ENCODE data around the gene OMP. TPM values are rescaled to one million over a fixed set of nuclear protein-coding genes. Genes with fewer than 3 reads are reported as not detected.
A peak's percentile ranks its signal among the peaks of the same experiment; 100 is the strongest.

OMP gene, protein sequence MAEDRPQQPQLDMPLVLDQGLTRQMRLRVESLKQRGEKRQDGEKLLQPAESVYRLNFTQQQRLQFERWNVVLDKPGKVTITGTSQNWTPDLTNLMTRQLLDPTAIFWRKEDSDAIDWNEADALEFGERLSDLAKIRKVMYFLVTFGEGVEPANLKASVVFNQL
- total RNA-seq (under 1 TPM in 2 of 6 donors, not detected in 4; 0.69 to 0.78 TPM), polyA plus RNA-seq (under 1 TPM in 1 of 2 donors, not detected in 1; 0.61 TPM)

DNA sequence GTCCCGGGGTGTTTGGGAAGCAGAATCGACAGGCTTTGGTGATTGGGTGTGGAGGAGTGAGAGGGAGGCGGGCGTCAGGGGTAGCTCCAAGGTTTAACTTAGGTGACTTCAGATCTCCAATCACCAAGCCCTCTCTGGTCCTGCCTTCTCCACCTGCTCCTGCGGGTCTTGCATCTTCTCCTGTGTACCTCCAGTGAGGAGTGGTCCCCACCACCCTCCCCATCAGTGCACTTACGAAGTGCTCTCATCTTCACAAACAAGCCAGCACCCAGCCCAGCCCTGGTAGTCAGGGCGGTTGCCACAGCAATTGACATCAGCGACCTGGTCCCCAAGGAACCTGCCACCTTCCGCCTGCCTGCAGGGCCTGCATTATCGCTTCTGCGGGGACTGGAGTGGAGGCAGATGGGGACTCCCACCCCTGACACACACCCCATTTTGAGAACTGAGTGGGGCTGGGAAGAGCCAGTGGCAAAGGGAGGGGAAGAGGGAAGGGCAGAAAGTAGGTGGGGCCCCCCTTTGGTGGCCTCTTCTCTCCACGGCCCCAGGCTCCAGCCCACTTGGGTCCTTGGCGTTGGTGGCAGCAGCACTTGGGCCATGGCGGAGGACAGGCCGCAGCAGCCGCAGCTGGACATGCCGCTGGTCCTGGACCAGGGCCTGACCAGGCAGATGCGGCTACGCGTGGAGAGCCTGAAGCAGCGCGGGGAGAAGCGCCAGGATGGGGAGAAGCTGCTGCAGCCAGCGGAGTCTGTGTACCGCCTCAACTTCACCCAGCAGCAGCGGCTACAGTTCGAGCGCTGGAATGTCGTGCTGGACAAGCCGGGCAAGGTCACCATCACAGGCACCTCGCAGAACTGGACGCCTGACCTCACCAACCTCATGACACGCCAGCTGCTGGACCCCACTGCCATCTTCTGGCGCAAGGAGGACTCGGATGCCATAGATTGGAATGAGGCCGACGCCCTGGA is at the start of gene OMP:
Gene OMP, plus strand, starts transcription at position 595 of the 965 bp plus-strand sequence. Its CDS starts 0 bp downstream, at position 595.
- Histone ChIP-seq H3K4me3 (no peak within 1 kb of the TSS), H3K9me3 (no peaks in the 10 kb centered on the region), H3K4me1 (peaks cover 0 to 17% (median 0%) of the 10 kb centered on the region in 3 donors), H3K36me3 (no peaks in the 10 kb centered on the region), H3K27ac (no peak within 1 kb of the TSS), H3K27me3 (no peaks in the 10 kb centered on the region)
- intact Hi-C loops (cut with DNase I): no loop called here
- no peak for ATAC-seq
- DNase-seq: peak in 3 of 6 donors; percentile 21 to 56 (median 51)
- TF ChIP-seq, protein P1, sequence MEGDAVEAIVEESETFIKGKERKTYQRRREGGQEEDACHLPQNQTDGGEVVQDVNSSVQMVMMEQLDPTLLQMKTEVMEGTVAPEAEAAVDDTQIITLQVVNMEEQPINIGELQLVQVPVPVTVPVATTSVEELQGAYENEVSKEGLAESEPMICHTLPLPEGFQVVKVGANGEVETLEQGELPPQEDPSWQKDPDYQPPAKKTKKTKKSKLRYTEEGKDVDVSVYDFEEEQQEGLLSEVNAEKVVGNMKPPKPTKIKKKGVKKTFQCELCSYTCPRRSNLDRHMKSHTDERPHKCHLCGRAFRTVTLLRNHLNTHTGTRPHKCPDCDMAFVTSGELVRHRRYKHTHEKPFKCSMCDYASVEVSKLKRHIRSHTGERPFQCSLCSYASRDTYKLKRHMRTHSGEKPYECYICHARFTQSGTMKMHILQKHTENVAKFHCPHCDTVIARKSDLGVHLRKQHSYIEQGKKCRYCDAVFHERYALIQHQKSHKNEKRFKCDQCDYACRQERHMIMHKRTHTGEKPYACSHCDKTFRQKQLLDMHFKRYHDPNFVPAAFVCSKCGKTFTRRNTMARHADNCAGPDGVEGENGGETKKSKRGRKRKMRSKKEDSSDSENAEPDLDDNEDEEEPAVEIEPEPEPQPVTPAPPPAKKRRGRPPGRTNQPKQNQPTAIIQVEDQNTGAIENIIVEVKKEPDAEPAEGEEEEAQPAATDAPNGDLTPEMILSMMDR (IDR thresholded peaks at IDR 0.05): no peak
- WGBS, 2 donors: 90 to 92% methylated on average over 37 of the region's 37 CpGs
- FAIRE-seq: no peak

DNA sequence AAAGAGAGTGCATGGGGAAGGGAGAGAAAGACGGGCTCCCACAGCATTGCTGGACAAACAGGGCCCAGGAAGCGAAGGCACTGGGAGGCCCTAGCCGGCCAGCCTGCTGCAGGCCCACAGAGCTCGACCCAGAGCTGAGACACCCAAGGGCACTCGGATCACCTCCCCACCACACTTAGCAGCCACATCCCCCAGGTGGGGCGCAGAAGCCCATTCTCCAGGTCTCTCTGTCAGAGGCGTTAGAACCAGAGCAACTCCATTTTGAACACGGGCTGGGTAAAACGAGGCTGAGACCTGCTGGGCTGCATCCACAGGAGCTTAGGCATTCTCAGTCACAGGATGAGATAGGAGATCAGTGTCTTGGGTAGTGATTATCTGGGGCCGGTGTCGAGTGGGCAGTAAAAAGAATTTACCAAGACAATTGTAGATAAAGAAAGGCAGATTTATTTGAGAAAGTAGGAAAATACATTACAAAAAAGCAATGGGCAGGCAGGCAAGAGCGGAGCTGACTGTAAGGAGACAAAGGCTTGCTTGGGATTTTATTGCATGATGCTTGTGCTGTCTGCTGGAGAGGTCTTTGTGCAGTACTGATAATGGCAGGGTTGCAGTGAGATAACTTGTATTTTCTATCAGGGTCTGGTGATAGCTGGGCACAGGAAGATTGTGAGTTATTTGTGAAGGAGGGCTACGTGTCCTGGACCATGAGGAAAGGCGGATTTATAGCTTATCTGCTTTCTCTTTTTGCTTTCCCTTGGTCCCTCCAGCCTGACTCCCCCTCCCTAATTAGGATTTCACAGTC is 49.2 kb upstream of the OMP start:
- no peak overlapping the region for H3K4me3 ChIP-seq
- no peaks in the 10 kb centered on the region for H3K9me3 ChIP-seq
- 88 to 92% methylated on average over 14 of the region's 14 CpGs for WGBS, 2 donors
- no peak for ATAC-seq
- intact Hi-C loops (cut with DNase I): loop anchor here in 2 of 3 donors (5.0 kb wide), 2 partner anchors 34 to 39 kb away; no protein-coding TSS in a partner anchor
- TF ChIP-seq, protein P1 (IDR thresholded peaks at IDR 0.05): no peak
- no peak overlapping the region for H3K27ac ChIP-seq
- H3K27me3 ChIP-seq: no peaks in the 10 kb centered on the region
- no peaks in the 10 kb centered on the region for H3K36me3 ChIP-seq
- no peaks in the 10 kb centered on the region for H3K4me1 ChIP-seq
- FAIRE-seq: no peak
- DNase-seq: no peak

DNA sequence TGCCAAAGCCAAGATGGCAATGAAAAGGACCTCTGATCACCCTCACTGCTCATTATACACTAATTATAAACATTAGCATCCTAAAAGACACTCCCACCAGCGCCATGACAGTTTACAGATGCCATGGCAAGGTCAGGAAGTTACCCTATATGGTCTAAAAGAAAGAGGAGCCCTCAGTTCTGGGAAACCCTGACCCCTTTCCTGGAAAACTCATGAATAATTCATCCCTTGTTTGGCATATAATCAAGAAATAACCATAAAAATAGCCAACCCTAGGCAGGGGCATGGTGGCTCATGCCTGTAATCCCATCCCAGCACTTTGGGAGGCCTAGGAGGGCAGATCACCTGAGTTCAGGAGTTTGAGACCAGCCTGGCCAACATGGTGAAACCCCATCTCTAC is 48.6 kb upstream of the OMP start:
- TF ChIP-seq, protein P1 (IDR thresholded peaks at IDR 0.05): no peak
- FAIRE-seq: no peak
- Histone ChIP-seq H3K4me1 (no peaks in the 10 kb centered on the region), H3K27ac (no peak overlapping the region), H3K36me3 (no peaks in the 10 kb centered on the region), H3K4me3 (no peak overlapping the region), H3K9me3 (no peaks in the 10 kb centered on the region), H3K27me3 (no peaks in the 10 kb centered on the region)
- no peak for DNase-seq
- intact Hi-C loops (cut with DNase I): loop anchor here in 2 of 3 donors (5.0 kb wide), 2 partner anchors 33 to 38 kb away; no protein-coding TSS in a partner anchor
- 86% methylated on average over 1 of the region's 1 CpG for WGBS, 2 donors
- ATAC-seq: no peak

DNA sequence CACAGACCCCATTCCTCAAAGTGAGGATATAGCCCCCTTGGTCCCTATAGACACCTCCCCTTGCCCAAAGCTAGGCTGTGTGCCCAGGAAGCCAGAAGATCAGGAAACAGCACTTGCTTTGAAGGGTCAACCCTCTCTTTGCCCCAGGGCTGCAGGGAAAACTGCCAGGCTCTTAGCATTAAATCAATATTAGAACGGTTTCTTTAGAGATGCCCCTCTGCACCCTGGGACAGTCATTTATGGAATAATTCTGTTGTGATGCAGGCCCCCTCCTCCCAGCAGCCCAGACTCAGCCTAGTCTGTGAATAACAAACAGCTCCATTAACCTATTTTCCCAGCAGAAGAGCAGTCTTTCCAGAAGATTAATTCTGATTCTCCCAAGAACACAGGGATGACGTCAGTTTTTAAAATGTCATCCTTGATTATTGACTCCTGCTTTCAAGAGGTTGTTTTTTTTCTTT is 47.5 kb upstream of the OMP start:
- no peak overlapping the region for H3K27ac ChIP-seq
- no peaks in the 10 kb centered on the region for H3K9me3 ChIP-seq
- WGBS, 2 donors: 32 to 53% methylated on average over 2 of the region's 2 CpGs
- intact Hi-C loops (cut with DNase I): no loop called here
- FAIRE-seq (no peak), DNase-seq (peak in 1 of 6 donors; percentile 3), ATAC-seq (peak in 2 of 4 donors; percentile 35)
- no peaks in the 10 kb centered on the region for H3K27me3 ChIP-seq
- no peaks in the 10 kb centered on the region for H3K36me3 ChIP-seq
- TF ChIP-seq, protein P1 (IDR thresholded peaks at IDR 0.05): no peak
- no peaks in the 10 kb centered on the region for H3K4me1 ChIP-seq
- H3K4me3 ChIP-seq: no peak overlapping the region
